Panc1 (cell line): ENCODE measurements around the gene OR5B2. TPM values are rescaled to one million over a fixed set of nuclear protein-coding genes. Genes with fewer than 3 reads are reported as not detected.

Source experiments
- ATAC-seq: fragments of 200-7000 bp; cut with Tn5 transposase; 2 replicates; pipeline ENCODE4 v1.9.1; 2020; ENCODE audit warnings: mild to moderate bottlenecking, moderate library complexity
- BruUV-seq: library from RNA; stranded (reverse); fragments of 400-500 nt; replicated peaks from 2 replicates; lab custom pipeline; 2021; lab: Mats Ljungman, UMichigan
- CTCF ChIA-PET: fragments of 300-600 bp; sonication (Branson Sonifier 250); formaldehyde crosslinking; loops from one replicate; lab custom pipeline; 2022; ENCODE audit warnings: antibody characterized with exemption; lab: Charles Lee
- POLR2A ChIA-PET: fragments of 300-600 bp; sonication (Branson Sonifier 250); formaldehyde crosslinking; loops from one replicate; lab custom pipeline; 2022; ENCODE audit warnings: antibody characterized with exemption; lab: Charles Lee
- DNase-seq: peaks from one replicate; pipeline ENCODE4 v3.0.0-alpha.2; 2010; ENCODE audit warnings: low read depth, low spot score
- H3K27ac ChIP-seq: 2 replicates; pipeline ENCODE4 v1.5.1; 2011; ENCODE audit warnings: mild to moderate bottlenecking, low read length, inconsistent platforms
- H3K27me3 ChIP-seq: fragments of 200-500 bp; sonication (Bioruptor generic); 2 replicates; pipeline ENCODE4 v1.6.0; 2014; ENCODE audit warnings: low read length, inconsistent platforms; ENCODE audit not compliant: control insufficient read depth, insufficient read depth
- H3K36me3 ChIP-seq: fragments of 200-500 bp; sonication (Bioruptor generic); 2 replicates; pipeline ENCODE4 v1.5.1; 2014; ENCODE audit warnings: inconsistent platforms, mild to moderate bottlenecking, low read length, moderate library complexity; ENCODE audit not compliant: control insufficient read depth, insufficient read depth
- H3K4me1 ChIP-seq: 2 replicates; pipeline ENCODE4 v1.5.1; 2011; ENCODE audit warnings: inconsistent platforms, mild to moderate bottlenecking, low read length, moderate library complexity; ENCODE audit not compliant: control insufficient read depth, insufficient read depth
- H3K4me3 ChIP-seq, 2 experiments: 2 replicates each; pipeline ENCODE4 v1.5.1; 2011 to 2012; ENCODE audit warnings: low read depth in 2 of 2, low read length in 2 of 2, mild to moderate bottlenecking in 2 of 2, inconsistent platforms in 1 of 2, moderate library complexity in 1 of 2
- H3K9me3 ChIP-seq: fragments of 200-500 bp; sonication (Bioruptor generic); 2 replicates; pipeline ENCODE4 v1.5.1; 2014; ENCODE audit warnings: low read depth, mild to moderate bottlenecking, inconsistent platforms, low read length, moderate library complexity; ENCODE audit not compliant: control insufficient read depth, insufficient read depth
- POLR2AphosphoS5 ChIP-seq: IDR thresholded peaks from 2 replicates; pipeline ENCODE4 v1.6.1; 2012; ENCODE audit warnings: mild to moderate bottlenecking, low read depth, low read length, moderate library complexity
- SIN3A ChIP-seq: IDR thresholded peaks from 2 replicates; pipeline ENCODE4 v1.6.1; 2012; ENCODE audit warnings: low read depth, mild to moderate bottlenecking, low read length, moderate library complexity, borderline replicate concordance; ENCODE audit not compliant: insufficient read depth
- TCF7L2 ChIP-seq: IDR thresholded peaks from 2 replicates; pipeline ENCODE4 v1.6.1; 2011; ENCODE audit warnings: mild to moderate bottlenecking, low read depth, low read length, inconsistent platforms
- in situ Hi-C: cut with HindIII; loops from 2 replicates; pipeline ENCODE4 v1.10.0; 2016; ENCODE audit warnings: low sequenced_read_pairs, low pct_unique_long_range_greater_than_20kb
- intact Hi-C: fragments of 100-400 bp; cut with micrococcal nuclease; formaldehyde crosslinking; loops from one replicate; pipeline ENCODE4 v1.10.0; 2022; ENCODE audit not compliant: unreplicated experiment
- total RNA-seq: library from RNA; stranded (reverse); gene quantifications from one replicate; pipeline ENCODE4 v1.2.1, GENCODE V29; 2021; ENCODE audit not compliant: unreplicated experiment
- TF ChIP-seq, protein P1 (sequence below), 2 experiments: IDR thresholded peaks; 2 replicates each; pipeline ENCODE4 v1.6.1; 2011 to 2012; ENCODE audit warnings: low read depth in 2 of 2, control low read depth in 1 of 2, low read length in 1 of 2, mild to moderate bottlenecking in 1 of 2, moderate library complexity in 1 of 2; ENCODE audit not compliant: insufficient read depth in 1 of 2
- TF ChIP-seq, protein P2 (sequence below): fragments of 450-650 bp; IDR thresholded peaks from 2 replicates; pipeline ENCODE4 v1.5.1; 2017; ENCODE audit warnings: mild to moderate bottlenecking

Gene OR5B2
- total RNA-seq, 1 experiment from 2014 or later = not detected

DNA sequence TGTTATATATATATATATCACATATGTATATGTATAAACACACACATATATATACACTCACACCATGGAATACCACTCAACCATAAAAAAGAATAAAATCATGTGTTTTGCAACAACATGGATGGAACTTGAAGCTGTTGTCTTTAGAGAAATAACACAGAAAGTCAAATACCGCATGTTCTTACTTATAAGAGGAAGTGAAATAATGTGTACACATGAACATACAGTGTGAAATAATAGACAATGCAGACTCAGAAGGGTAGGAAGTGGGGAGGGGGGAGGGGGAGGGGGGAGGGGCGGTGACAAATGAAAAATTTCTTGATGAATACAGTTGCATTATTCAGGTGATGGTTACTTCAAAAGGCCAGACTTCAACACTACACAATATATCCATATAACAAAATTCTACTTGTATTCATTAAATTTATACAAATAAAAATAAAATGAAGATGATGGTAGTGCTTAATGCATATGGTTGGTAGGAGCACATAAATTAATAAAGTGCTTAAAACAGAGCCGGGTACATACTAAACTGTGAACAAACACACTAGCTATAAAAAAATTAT is 5.8 kb upstream of the OR5B2 start:
- no peak overlapping the region for H3K4me3 ChIP-seq
- H3K36me3 ChIP-seq = no peaks in the 10 kb centered on the region
- no peak overlapping the region for H3K27ac ChIP-seq
- ATAC-seq = no peak
- ChIA-PET CTCF (no interaction called here), POLR2A (no interaction called here)
- no peaks in the 10 kb centered on the region for H3K27me3 ChIP-seq
- TF ChIP-seq SIN3A (no peak), TCF7L2 (no peak), POLR2AphosphoS5 (no peak)
- TF ChIP-seq, protein P1, sequence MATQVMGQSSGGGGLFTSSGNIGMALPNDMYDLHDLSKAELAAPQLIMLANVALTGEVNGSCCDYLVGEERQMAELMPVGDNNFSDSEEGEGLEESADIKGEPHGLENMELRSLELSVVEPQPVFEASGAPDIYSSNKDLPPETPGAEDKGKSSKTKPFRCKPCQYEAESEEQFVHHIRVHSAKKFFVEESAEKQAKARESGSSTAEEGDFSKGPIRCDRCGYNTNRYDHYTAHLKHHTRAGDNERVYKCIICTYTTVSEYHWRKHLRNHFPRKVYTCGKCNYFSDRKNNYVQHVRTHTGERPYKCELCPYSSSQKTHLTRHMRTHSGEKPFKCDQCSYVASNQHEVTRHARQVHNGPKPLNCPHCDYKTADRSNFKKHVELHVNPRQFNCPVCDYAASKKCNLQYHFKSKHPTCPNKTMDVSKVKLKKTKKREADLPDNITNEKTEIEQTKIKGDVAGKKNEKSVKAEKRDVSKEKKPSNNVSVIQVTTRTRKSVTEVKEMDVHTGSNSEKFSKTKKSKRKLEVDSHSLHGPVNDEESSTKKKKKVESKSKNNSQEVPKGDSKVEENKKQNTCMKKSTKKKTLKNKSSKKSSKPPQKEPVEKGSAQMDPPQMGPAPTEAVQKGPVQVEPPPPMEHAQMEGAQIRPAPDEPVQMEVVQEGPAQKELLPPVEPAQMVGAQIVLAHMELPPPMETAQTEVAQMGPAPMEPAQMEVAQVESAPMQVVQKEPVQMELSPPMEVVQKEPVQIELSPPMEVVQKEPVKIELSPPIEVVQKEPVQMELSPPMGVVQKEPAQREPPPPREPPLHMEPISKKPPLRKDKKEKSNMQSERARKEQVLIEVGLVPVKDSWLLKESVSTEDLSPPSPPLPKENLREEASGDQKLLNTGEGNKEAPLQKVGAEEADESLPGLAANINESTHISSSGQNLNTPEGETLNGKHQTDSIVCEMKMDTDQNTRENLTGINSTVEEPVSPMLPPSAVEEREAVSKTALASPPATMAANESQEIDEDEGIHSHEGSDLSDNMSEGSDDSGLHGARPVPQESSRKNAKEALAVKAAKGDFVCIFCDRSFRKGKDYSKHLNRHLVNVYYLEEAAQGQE (IDR thresholded peaks at IDR 0.05; ENCODE audit: insufficient read depth in 1 of 2, low read depth in 2 of 2, low read length in 1 of 2) = no peak
- TF ChIP-seq, protein P2, sequence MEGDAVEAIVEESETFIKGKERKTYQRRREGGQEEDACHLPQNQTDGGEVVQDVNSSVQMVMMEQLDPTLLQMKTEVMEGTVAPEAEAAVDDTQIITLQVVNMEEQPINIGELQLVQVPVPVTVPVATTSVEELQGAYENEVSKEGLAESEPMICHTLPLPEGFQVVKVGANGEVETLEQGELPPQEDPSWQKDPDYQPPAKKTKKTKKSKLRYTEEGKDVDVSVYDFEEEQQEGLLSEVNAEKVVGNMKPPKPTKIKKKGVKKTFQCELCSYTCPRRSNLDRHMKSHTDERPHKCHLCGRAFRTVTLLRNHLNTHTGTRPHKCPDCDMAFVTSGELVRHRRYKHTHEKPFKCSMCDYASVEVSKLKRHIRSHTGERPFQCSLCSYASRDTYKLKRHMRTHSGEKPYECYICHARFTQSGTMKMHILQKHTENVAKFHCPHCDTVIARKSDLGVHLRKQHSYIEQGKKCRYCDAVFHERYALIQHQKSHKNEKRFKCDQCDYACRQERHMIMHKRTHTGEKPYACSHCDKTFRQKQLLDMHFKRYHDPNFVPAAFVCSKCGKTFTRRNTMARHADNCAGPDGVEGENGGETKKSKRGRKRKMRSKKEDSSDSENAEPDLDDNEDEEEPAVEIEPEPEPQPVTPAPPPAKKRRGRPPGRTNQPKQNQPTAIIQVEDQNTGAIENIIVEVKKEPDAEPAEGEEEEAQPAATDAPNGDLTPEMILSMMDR = no peak
- H3K4me1 ChIP-seq = no peaks in the 10 kb centered on the region
- intact Hi-C loops (no loop called here), in situ Hi-C loops (no loop called here)
- no peak for DNase-seq
- no TSS peak for BruUV-seq
- no peaks in the 10 kb centered on the region for H3K9me3 ChIP-seq

DNA sequence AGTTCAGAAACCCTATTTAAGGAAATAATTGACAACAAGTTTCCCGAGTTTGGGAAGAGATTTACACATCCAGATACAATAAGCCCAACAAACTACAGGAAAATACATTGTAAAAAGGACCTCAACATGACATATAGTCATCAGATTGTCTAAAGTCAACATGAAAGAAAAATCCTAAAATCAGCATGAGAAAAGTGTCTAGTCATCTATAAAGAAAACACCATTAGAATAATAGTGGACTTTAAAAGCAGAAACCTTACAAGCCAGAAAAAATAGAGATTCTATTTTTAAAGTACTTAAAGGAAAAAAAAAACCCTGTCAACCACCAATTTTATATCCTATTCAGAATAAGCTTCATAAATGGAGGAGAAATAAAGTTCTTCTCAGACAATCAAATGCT is 1.4 kb upstream of the OR5B2 start:
- POLR2A ChIA-PET = no interaction called here
- Histone ChIP-seq H3K27me3 (no peaks in the 10 kb centered on the region), H3K27ac (no peak overlapping the region), H3K4me1 (no peaks in the 10 kb centered on the region), H3K9me3 (no peaks in the 10 kb centered on the region), H3K36me3 (no peaks in the 10 kb centered on the region), H3K4me3 (no peak overlapping the region)
- in situ Hi-C loops = no loop called here
- DNase-seq = no peak
- ATAC-seq = no peak
- BruUV-seq = no TSS peak
- intact Hi-C loops = no loop called here
- TF ChIP-seq, protein P2 = no peak
- TF ChIP-seq TCF7L2 = no peak
- no peak for TF ChIP-seq POLR2AphosphoS5
- no peak for TF ChIP-seq SIN3A
- CTCF ChIA-PET = no interaction called here
